ENCODE measurements around the gene ARFGAP3. TPM values are rescaled to one million over a fixed set of nuclear protein-coding genes. Genes with fewer than 3 reads are reported as not detected.

Gene ARFGAP3
- total RNA-seq, 1 donor from 2014 or later, result 62.0 TPM

GRCh38 chr22:42892571-42893316, 35.7 kb upstream of the ARFGAP3 start:
- Histone ChIP-seq H3K36me3 (ENCODE audit: control insufficient read depth, insufficient read depth, low read length) (peaks cover 4% of the 10 kb centered on the region), H3K4me3 (ENCODE audit: low read depth, low read length) (no peak overlapping the region), H3K27me3 (ENCODE audit: control insufficient read depth, insufficient read depth, low read length) (no peaks in the 10 kb centered on the region)
- no peak for TF ChIP-seq CTCF (IDR thresholded peaks at IDR 0.05; ENCODE audit: insufficient read depth, low read length, poor library complexity, severe bottlenecking)
- no peak for DNase-seq (ENCODE audit: low read depth)

- Histone ChIP-seq H3K27me3 (ENCODE audit: control insufficient read depth, insufficient read depth, low read length) (no peaks in the 10 kb centered on the region), H3K4me3 (ENCODE audit: low read depth, low read length) (no peak overlapping the region), H3K36me3 (ENCODE audit: control insufficient read depth, insufficient read depth, low read length) (peaks cover 4% of the 10 kb centered on the region)
- no peak for DNase-seq (ENCODE audit: low read depth)
- no peak for TF ChIP-seq CTCF (IDR thresholded peaks at IDR 0.05; ENCODE audit: insufficient read depth, low read length, poor library complexity, severe bottlenecking)
These were observed 35.1 kb upstream of the ARFGAP3 start for GRCh38 chr22:42892156-42892555.

GRCh38 chr22:42891696-42892095, 34.6 kb upstream of the ARFGAP3 start:
- DNase-seq (ENCODE audit: low read depth), result no peak
- no peak for TF ChIP-seq CTCF (IDR thresholded peaks at IDR 0.05; ENCODE audit: insufficient read depth, low read length, poor library complexity, severe bottlenecking)
- Histone ChIP-seq H3K36me3 (ENCODE audit: control insufficient read depth, insufficient read depth, low read length) (peaks cover 4% of the 10 kb centered on the region), H3K27me3 (ENCODE audit: control insufficient read depth, insufficient read depth, low read length) (no peaks in the 10 kb centered on the region), H3K4me3 (ENCODE audit: low read depth, low read length) (no peak overlapping the region)

GRCh38 chr22:42891008-42891407, 33.9 kb upstream of the ARFGAP3 start:
- TF ChIP-seq CTCF (IDR thresholded peaks at IDR 0.05; ENCODE audit: insufficient read depth, low read length, poor library complexity, severe bottlenecking), result no peak
- no peak overlapping the region for H3K4me3 ChIP-seq (ENCODE audit: low read depth, low read length)
- DNase-seq (ENCODE audit: low read depth), result no peak
- peaks cover 4% of the 10 kb centered on the region for H3K36me3 ChIP-seq (ENCODE audit: control insufficient read depth, insufficient read depth, low read length)
- H3K27me3 ChIP-seq (ENCODE audit: control insufficient read depth, insufficient read depth, low read length), result no peaks in the 10 kb centered on the region

GRCh38 chr22:42889304-42889703, 32.2 kb upstream of the ARFGAP3 start:
- no peak for DNase-seq (ENCODE audit: low read depth)
- no peak overlapping the region for H3K4me3 ChIP-seq (ENCODE audit: low read depth, low read length)
- TF ChIP-seq CTCF (IDR thresholded peaks at IDR 0.05; ENCODE audit: insufficient read depth, low read length, poor library complexity, severe bottlenecking), result no peak
- H3K36me3 ChIP-seq (ENCODE audit: control insufficient read depth, insufficient read depth, low read length), result peaks cover 4% of the 10 kb centered on the region
- no peaks in the 10 kb centered on the region for H3K27me3 ChIP-seq (ENCODE audit: control insufficient read depth, insufficient read depth, low read length)
